GM19240 (cell line): Measurements from ENCODE around the gene KRT17.
"Not testable (repeated sequence)": the region's sequence is repeated elsewhere in the genome, so short reads cannot be mapped to it uniquely, and the experiment has no call there.

Experiments used
- DNase-seq: peaks from one replicate; pipeline ENCODE4 v3.0.0; 2011; ENCODE audit warnings: low spot score; ENCODE audit not compliant: insufficient read length

Gene KRT17

DNA sequence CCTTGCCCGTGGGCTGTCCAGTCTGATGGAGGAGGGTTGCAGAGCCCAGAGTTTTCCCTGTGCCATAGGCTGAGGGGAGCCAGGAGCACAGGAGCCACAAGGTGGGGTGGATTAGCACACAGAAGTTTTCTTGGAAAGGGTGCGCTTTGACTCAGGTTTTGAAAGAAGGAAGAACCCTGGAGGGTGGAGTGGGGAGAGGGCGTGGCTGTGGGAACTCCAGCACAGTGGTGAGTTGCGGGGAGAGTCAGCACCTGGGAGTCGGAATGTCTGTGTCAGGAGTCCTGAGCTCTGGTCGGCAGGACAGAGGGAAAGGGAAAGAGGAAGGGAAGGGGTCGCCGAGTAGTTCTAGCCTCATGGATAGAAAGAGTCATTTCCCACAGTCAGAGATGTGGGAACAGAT lies 28.8 kb downstream of the KRT17 start:
- DNase-seq, result no peak

DNA sequence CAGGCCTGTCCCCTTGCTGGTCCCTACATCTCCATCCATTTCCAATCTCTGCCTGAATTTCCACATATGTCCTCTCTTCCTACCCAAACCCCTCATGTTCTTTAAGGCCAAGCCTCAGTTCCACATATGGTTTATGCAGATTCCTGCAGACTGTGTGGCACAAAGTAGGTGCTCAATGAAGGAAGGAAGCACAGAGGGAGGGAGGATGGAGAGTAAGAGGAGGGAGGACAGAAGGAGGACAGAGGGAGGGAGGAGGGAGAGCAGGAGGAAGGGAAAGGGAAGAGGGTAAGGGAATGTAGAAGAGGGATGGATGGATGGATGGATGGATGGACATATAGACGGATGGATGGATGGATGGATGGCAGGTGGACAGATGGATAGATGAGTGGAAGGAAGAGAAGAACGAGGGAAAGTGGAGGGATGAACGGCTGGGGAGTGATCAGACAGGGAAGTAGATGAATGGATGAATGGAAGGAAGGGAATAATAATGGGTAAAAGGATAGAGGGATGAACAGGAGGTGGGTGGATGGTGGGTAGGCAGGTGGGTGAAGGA lies 29.9 kb downstream of the KRT17 start:
- DNase-seq, result no peak

DNA sequence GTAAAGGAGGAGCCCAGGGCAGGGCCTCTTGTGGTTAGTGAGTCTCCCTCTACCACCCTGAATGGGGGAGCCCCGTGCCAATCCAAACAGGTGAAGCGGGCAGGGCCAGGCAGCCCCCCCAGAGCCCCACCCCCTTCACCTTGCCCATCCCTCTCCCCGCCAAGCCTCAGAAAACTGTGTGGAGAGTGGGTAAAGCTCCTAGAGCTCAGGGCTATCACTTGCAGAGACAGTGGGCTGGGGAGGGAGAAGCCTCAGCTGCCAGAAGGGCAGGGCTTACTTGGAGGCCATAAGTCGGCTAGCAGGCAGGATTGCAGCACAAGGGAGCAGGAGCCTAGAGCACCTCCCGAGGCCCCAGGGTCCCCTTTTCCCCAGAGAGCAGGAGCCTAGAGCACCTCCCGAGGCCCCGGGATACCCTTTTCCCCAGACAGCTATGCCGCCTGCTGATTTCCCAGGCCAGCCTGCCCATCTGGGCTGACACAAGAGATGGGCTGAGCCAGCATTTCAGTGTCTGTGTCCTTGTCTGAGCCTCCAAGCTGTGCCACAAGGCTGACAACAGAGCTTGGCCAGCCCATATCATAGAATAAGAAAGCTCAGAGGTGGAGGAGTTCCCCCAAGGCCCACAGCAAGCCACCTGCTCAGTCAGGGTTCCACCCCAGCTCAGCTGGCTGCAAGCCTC lies 30.9 kb downstream of the KRT17 start:
- no peak for DNase-seq

DNA sequence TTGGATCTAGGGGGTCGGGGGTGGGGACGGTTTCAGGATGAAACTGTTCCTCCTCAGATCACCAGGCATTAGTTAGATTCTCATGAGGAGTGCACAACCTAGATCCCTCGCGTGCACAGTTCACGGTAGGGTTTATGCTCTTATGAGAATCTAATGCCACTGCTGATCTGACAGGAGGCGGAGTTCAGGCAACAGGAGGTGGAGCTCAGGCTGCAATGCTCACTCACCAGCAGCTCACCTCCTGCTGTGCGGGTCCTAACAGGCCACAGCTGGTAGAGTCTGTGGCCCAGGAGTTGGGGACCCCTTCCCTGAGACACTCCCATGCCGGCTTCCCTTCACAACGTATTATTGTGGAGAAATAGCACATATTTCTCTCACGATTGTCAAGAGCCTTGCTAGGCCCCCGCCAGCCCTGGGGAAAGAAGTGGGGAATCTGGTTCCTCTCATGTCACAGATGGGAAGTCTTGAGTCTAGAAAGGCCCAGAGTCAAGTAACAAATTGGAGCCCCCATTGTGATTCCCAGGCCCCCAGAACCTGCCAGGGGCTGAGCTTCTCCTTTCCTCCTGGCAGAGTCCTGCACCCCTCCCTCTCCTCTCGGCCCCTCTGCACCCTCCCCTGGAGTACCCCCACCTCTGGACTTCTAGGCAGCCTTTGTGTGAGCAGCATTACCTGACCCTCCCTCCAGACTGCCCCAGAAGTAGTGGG lies 31.6 kb downstream of the KRT17 start:
- DNase-seq, result no peak

DNA sequence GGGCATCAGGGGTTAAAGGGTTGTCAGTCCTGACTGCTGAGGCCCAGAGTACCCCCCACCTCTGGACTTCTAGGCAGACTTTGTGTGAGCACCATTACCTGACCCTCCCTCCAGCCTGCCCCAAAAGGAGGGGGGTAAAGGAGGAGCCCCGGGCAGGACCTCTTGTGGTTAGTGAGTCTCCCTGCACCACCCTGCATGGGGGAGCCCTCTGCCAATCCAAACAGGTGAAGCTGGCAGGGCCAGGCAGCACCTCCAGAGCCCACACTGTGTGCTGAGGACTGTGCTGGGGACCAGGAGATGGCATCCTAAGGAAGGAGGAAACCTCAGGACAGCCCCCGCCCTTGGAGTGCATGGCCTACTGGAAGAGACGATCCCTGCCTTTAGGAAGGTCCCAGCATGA lies 35.1 kb downstream of the KRT17 start:
- DNase-seq, result no peak

DNA sequence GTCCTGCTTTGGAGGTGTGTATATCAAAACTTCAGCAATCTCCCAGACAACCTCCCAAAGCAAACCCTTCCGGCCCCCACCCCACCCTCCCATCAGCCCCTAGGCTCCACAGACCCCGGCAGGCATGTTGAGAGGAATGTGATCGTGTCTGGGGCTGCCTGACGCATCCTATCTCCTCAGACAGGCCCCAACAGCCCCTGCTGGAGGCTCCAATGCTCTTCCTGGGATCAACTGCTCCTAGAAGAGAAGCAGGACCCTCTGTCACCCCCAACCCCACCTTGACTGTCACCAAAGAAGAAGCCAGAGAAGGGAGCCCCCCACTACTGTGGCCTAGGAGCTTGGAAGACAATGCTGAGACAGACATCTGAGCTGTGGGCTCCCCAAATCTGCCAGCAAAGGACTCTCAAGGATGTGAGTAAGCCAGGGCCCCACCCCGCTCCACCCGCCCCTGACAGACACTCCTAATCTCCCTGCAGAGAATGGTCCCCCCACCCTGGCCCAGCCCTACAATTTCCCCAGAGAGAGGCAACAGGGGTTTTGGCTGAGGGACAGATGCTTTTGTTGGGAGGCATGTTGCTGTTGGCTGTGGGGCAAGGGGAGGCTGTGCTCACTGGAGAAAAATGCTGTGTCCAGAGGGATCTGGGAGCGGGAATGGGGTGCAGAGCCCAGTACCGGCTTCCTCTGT lies 36.1 kb downstream of the KRT17 start:
- no peak for DNase-seq

DNA sequence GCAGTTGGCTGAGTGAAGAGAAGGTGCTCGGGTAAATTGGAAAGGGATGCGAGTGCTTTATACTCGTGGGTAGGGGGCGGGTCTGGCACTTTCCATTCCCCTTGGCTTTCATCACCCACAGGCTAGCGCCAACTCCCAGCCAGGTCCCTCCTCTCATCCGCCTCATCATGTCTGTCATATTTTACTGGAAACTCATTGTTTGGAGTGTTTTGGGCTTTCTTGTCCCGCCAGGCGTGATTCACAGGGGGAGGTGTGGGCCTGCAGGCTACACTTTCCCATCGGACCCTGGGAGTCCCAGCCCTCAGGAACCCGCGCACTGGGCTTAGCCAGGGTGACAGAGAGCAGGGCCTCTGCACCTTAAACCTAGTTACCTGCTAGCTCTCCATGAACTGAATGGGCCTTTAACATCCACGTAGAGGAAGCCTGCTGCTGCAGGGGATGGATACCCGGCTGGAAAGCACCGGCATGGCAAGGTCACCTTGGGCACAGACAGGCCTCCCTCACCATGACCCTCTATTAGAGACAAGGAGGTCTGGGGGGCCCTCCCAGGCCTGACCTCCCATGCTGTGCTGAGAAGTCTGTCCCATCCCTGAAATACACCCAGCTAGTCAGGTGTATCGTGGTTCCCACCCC lies 37.4 kb downstream of the KRT17 start, which contains the start of gene KRT14:
Gene KRT14, minus strand, starts transcription at position 33 of the 633 bp plus-strand sequence. CDS start 61 bp downstream, outside the sequence.
- DNase-seq, result no peak

DNA sequence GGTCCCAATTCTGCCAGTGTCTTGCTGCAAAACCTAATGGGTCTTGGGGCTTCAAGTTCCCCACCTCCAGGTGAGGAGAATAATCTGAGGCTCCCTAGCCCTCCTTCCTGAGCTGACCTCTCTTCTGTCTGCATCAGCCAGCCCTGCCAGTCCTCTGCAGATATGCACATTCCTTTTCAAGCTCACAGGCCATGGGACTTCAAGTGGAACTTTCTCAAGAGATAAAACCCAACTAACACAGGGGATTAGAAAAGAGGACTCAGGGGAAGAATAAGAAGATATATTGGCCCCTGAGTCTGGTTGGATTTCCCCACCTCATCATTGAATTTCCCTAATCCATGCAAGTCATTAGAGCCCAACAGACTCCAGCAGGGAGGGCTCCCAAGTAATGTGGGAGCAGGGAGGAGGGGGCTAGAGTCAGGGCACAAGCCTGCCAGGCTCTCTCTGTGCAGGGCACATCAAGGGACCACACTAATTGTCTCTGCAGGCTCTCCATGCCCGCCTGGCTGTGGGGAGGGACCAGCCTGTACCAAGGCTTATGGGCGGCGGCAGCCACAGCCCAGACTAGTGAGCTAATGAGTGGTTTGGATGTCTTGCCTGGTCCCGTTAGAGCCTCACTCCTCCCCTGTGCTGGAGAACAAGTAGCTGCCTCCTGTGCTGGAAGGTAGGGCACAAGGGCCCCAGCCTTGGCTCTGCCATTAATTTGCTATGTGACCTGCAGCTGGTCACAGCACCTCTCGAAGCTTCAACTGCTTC lies 38.9 kb downstream of the KRT17 start:
- DNase-seq, result no peak

DNA sequence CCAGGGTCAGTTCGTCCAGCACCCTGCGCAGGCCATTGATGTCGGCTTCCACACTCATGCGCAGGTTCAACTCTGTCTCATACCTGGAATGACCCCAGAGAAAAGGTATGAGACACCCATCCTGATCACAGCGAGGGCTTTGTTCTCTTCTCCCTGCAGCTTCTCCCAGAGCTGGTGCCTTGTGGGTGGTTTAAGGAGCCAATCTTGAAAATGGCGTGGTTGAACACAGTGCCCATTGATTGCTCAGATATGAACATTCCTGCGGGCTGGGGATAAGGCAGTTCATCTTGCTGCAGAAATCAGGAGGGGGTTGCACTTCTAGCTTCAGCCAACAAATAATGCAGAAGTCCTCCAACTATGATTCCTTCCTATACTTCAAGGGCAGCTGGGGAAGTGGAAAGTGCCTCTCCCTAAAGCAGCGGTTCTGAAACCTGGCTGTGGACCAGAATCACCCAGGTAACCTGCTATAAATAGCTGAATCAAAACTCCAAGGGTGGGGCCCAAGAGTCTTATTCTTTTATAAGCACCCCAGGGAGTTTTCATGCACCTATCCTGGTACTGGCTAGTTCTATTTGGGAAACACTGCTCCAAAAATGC lies 39.9 kb downstream of the KRT17 start:
- not testable (repeated sequence) for DNase-seq

DNA sequence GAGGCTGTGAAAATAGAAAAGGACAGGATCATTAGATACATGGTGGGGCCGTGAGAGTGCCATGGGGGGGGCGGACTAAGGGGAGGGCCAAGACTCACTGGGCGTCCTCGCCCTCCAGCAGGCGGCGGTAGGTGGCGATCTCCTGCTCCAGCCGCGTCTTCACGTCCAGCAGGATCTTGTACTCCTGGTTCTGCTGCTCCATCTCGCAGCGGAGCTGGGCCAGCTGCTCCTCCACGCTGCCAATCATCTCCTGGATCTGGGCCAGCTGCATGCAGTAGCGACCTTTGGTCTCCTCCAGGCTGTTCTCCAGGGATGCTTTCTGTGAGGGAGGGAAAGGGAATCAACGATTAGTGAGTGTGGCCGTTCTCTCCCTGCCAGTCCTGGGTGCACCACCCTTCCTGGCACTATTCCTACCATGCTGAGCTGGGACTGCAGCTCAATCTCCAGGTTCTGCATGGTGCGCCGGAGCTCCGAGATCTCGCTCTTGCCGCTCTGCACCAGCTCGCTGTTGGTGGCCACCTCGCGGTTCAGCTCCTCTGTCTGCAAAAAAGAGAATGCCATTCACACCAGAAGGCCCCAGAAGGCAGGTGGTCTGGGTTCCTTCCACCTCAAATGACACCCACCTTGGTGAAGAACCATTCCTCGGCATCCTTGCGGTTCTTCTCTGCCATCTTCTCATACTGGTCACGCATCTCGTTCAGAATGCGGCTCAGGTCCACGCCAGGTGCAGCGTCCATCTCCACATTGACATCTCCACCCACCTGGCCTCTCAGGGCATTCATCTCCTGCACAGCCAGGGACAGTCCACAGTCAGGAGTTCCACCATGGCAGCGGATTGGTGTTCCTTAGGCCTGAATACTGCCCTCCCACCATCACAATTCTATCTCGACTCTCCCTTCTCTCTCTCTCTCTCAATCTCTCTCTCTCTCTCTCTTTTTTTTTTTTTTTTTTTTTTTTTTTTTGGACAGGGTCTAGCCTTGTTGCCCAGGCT lies 40.9 kb downstream of the KRT17 start:
- DNase-seq, result no peak

DNA sequence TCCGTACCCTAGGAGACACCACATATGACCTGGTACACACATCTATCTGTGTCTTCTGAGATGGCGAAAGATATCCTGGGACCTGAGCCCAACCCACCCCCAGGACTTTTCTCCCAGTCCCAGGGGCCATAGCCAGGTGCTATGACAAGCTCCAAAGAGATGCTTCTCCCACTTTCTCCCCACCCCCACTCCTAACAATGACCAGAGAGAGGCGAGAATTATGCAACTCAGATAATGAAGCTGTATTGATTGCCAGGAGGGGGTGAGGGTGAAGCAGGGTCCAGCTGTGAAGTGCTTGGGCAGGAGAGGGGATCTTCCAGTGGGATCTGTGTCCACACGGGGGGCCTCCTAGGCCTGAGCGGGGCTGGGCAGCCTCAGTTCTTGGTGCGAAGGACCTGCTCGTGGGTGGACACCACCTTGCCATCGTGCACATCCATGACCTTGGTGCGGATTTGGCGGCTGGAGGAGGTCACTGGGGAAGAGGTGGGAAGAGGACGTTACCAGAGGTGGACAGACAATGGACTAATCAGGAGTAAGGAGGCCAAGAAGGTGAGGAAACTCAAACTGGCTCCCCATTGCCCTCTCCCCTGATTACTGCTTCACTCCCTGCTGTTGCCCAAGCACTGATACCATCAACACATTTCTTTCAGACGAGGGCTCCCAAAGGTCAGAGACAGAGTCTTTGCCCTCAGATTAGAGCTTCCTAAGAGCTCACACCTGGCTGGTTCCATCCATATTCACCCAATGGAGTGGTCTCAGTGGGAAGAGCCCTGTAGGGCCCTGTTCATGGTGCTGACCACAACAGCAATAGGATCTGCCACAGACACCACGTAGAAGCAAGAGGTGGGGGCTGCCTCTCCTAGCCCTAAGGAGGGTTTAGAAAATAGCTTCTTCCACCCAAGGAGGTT lies 42.1 kb downstream of the KRT17 start:
- not testable (repeated sequence) for DNase-seq

DNA sequence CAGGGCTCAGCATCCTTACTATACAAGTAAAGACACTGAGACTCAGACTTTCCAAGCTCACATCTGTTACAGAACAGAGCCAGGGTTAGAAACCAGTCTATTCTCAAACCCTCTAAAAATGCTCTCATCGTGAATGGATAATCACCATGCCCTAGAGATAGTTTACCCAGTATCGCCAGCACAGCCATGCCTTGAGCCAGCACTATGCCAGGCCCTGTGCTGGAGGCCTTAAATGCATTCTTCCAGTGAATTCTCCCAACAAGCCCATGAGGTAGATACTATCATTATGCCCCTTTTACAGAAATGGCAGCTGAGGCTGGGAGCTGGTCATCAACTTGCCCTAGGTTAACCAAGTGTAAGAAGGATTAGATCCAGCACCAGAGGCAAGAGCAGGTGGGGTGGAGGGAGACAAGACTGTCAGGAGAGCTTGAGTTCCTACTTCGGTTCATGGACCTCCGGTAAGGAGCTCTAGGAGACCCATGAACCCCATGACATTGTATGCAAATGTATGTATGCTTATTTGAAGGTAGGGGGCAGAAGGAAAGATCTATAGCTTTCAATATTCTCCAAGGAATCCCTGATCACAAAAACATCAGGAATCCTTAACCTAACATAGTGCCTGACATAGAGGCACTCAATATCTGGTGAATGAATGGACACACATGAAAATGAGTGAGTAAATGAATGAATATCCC lies 42.9 kb downstream of the KRT17 start:
- DNase-seq, result no peak

DNA sequence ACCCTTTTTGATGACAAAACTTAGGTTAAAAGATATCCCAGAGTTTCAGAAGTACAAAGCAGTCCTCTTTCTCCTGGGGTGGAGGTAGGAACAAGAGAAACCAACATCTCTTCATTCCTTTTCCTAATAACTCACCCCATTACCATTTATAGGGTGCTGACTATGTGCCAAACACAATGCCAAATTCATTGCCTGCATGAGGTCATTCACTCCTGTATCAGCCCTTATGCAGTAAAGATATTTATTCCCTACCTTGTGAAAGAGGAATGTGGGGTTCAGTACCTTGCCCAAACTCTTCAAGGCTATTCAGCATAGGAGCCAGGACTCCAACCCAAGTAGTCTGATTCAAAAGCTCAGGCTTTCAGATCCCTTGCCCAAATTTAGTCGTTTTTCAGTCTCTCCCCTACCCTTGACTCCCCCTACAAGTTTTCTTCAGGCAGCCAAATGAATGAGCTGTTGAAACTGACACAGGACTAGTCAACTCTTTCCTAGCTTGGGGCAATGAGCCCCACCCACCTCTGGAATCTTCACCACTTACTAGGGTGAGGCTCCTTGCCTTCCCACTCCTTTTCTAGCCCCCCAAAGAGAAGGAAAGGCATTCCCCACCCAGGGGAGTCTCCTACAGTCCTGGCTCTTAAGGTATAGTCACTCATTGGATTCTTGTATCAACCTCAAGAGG lies 43.5 kb downstream of the KRT17 start:
- no peak for DNase-seq

DNA sequence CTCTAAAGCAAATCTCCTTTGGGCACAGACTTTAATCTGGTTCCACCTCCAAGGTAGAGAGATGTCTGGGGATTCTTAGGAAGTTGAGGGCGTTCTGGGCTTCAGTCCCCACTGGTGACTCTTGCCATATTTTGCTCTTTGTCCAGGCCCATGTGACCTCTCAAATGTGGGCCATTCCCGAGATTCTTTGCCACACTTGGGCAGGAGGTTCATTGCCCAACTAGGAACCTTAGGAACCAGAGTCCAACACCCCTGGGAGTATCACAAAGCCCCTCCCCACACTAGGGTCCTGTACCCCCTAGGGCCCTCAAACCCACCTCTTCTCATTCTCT lies 44.2 kb downstream of the KRT17 start:
- no peak for DNase-seq

DNA sequence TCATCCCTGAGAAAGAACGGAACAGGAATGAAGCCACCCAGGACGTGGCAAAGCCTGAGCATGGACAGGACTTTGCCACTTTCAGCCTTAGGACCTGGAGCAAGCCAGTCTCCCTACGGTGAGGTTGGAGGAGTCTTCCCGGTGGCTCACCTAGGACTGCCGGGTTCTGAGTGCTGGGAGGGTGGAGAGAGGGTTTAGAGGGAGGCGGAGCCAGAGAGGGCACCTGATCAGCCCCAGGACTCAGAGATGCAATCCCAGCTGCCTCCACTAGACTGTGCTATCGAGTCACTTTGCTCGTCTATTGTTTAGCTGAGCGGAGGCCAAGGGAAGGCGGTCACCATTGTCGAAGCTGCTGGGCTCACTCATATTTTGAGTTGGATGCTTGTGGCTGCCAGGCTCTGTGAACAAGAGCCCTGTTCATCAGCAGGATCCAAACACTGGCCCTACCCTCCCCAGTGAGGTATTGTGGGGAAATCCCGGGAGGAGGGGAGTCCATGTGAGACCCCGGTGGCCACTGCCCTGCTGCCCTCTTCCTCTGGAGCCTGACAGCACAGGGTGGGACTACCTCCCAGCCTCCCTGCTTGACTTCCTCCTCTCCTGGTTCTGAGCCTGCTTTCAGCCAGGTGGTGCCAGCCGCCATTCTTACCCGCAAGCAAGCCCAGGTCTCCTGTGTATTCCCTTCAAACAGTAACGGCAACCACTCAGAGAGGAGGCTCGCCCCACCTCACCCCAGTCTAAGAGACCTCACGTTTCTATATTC lies 44.7 kb downstream of the KRT17 start:
- peak; percentile 90 for DNase-seq

DNA sequence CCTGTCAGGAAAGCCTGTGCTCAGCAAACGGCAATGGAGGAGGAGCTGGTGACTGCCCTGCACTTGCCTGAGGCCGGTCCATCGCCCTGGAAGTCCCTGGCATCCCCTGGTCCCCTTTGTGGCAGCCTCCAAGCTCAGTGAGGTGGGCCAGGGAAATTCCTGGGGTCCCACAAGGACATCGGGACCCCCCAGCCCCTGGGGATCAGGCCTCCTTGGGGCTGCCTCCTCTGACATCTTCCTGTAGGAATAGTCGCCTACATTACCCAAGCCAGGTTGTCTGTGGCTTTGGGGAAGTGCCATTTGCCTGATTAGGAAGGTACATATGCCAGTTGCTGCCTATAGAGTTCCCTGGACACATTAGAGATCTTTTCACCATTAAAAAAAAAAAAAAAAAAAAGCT lies 45.4 kb downstream of the KRT17 start:
- no peak for DNase-seq

DNA sequence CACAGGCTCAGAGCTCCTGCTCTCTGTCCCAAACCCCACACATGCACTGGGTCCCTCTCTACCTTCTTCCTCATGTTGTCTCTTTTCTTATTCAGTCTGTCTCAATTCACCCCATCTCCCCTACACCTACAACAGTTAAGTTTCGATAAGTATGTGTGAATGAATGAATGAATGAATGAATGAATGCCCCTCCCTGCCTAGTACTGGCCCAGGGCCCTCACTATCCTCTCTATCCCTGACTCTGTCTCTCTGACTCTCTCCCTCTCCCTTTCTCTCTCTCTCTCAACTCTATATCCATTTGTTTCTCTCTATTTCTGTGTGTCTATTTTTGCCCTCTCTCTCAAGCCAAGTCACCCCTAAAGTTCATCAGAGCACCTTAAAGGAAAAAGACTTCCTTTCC lies 45.8 kb downstream of the KRT17 start:
- no peak for DNase-seq
